Fibroblast of mammary gland (primary cell): ENCODE measurements around the gene FHIT.

Source experiments
- DNase-seq: peaks from one replicate; pipeline ENCODE4 v3.0.0-alpha.2; 2010; ENCODE audit warnings: low read depth
- H3K4me3 ChIP-seq: 2 replicates; pipeline ENCODE4 v1.5.1; 2011; ENCODE audit warnings: low read depth, mild to moderate bottlenecking, low read length, moderate library complexity; ENCODE audit not compliant: control insufficient read depth
- CTCF ChIP-seq: conservative IDR thresholded peaks from 2 replicates; pipeline ENCODE4 v1.5.1; 2011; ENCODE audit warnings: low read depth, low read length, inconsistent platforms; ENCODE audit not compliant: control insufficient read depth, insufficient read depth

Gene FHIT

GRCh38 chr3:59925946-59926345 is 1325.3 kb downstream of the FHIT start:
- H3K4me3 ChIP-seq, result no peak overlapping the region
- TF ChIP-seq CTCF, result no peak
- no peak for DNase-seq

DNA sequence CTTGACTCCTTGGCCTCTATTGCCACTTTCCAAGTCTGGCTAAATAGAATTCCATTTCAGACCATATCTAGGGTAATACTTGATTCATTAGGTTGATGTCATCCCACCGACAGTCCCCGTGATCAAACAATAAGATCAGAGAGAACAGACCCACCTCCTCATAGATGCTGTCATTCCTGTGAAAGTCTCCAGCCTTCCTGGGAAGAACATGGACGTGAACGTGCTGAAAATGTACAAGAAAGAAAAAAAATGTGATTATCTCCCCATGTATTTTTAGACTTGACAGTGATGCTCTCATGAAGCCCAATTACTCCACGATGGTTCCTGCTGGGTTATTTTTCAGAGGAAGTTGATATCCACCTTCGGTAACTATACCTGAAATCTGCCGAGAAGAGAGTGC is 1329.1 kb downstream of the FHIT start:
- DNase-seq, result no peak

GRCh38 chr3:59920822-59921221 is 1330.4 kb downstream of the FHIT start:
- TF ChIP-seq CTCF, result no peak
- no peak overlapping the region for H3K4me3 ChIP-seq
- no peak for DNase-seq

More for the DNA sequence above, 1329.1 kb downstream of the FHIT start:
- no peak for TF ChIP-seq CTCF
- no peak overlapping the region for H3K4me3 ChIP-seq

- no peak for TF ChIP-seq CTCF
- no peak overlapping the region for H3K4me3 ChIP-seq
- DNase-seq, result no peak
These were observed 1331.7 kb downstream of the FHIT start for GRCh38 chr3:59919586-59919985.

DNA sequence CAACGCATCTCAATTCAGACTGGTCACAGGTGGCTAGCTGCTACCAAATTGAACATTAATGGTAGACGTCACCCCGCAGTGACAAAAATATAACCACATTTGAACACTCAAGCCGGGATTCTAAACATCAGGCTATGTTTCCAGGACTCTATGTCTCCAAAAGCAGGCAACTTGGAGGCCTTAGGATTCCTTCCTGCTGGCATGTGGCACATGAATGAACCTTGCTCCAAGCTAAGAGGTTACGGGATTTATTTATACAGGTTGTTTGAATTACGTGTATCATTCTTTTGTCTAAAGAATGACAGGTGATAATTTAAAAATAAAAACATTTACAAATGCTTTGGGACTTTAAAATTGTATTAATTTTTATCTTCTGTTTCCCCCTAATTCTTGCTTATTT is 1337.0 kb downstream of the FHIT start:
- no peak overlapping the region for H3K4me3 ChIP-seq
- DNase-seq, result no peak
- no peak for TF ChIP-seq CTCF

- H3K4me3 ChIP-seq, result no peak overlapping the region
- no peak for TF ChIP-seq CTCF
- DNase-seq, result no peak
These were observed 1337.6 kb downstream of the FHIT start for GRCh38 chr3:59913645-59914044.

DNA sequence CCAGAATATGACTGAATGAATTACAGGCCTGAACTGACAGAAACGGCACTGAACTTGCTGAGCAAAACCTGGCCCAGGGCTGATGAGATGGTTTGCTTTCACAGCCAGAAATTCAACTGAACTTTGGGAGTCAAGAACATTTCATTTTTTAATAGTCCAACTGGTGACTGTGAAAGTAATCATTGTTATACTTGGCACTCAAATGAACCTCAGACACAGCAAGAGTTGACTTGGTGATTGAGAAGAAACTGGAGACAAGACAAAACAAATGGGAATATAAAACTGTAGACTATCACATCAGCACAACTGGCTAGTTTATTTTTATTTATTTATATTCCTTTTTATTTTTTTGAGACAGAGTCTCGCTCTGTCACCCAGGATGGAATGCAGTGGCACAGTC is 1342.6 kb downstream of the FHIT start:
- no peak for DNase-seq
- no peak for TF ChIP-seq CTCF
- H3K4me3 ChIP-seq, result no peak overlapping the region
